Hematopoietic multipotent progenitor cell treated with erythropoietin and hydrocortisone succinate and interleukin-3 and kit ligand, for 17 days (in vitro differentiated cells): ENCODE measurements around the gene SIGLEC11.
"Not testable (repeated sequence)": the region's sequence is repeated elsewhere in the genome, so short reads cannot be mapped to it uniquely, and the experiment has no call there.

Experiments used
- DNase-seq: peaks from one replicate; pipeline ENCODE4 v3.0.0-alpha.2; 2015; ENCODE audit warnings: low spot score

SIGLEC11 gene

DNA sequence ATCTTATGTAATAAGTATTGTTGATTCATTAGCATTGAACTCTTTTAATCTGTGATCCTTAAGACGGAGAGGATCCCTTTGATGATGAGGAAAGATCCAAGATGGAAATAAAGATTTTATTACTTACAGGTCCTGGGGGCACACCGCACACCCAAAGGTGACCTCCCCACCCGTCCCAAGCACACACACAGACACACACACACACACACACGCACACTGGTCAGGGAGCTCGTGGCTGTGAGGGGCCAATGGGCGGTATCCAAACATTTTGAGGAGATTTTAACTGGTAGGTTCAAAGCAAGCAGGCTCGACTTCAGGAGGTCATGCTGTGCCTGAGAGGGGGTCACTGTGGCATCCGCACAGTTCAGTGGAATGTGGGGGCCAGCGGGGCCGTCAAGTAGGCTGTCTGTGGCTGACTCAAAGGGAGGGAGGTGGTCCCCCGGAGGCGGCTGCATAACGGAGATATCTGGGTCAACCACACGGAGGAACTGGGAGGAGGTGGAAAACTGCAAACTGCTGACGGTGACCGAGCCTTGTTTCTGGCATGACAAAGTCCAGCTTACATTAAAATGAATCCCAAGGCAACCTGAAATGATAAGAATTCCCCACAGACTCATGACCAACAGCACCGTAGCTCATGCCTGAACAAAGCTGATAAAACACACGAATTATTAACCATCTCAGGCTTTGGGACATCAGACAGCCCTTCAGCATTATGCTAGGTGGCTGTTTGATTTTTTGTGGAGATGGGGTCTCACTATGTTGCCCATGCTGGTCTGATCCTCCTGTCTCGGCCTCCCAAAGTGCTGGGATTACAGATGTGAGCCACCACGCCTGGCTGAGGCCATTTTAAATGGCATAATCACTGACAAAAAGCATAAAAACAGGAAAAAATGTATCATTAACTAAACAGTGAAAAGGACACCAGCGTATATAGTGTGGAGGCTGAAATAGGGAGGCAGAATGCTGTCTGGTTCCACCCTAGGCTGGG, 20.9 kb upstream of the SIGLEC11 start:
- DNase-seq: no peak

DNA sequence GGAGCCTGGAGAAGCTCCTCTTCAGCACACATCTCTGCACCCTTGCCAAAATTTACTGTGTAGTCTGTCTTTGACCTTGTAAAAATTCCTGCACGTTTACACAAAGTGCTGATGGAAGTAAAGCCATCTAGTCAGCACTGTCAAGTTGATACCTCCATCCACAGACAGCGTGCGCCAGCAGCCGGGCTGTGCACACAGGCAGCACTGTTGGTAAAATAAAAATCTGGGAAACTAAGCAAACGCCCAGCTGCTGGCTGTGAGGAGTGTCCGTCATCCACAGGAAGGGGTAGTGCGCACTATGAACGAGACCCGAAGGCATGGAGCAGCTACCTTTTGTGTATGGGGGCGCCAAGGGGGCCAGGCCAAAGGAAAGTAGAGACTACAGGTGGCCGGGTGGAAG, 17.4 kb upstream of the SIGLEC11 start:
- no peak for DNase-seq

GRCh38 chr19:49977881-49978280, 16.9 kb upstream of the SIGLEC11 start:
- no peak for DNase-seq

DNA sequence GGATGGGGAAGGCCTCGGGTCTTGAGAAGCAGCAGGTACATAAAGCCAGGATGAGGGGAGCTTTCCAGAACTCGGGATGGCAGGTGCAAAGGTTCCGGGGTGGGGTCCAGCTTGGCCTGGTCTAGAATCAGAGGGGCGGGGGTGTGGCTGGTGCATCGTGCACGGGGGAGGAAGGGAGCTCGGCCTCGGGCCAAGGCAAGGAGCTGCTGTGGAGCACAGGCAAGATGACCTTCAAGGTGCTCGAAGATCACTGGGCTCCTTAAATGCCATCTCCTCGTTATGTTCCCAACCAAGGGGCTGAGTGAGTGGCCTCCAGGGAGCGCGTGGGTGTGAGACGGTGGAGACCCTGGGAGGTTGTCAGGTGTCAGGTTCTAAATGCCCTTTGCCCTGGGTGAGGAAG, 16.1 kb upstream of the SIGLEC11 start:
- DNase-seq: no peak

DNA sequence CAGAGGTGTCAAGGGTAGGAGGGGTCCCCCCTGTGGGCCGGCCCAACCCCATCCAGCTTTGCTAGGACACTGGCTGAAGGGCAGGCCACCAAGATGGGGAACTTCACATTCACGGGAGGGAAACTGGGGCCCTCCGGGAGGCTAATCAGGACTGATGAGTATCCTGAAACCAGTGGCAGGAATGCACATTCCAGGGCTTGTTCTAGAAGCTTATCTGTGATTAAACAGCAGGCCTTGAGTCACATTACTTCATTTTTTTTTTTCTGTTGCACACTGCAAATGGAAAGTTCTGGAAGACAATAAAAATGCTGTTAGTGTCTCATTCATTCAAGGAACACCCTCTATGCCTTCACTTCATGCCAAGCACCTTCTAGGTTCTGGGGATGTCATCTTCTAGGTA, 15.5 kb upstream of the SIGLEC11 start:
- DNase-seq: no peak

DNA sequence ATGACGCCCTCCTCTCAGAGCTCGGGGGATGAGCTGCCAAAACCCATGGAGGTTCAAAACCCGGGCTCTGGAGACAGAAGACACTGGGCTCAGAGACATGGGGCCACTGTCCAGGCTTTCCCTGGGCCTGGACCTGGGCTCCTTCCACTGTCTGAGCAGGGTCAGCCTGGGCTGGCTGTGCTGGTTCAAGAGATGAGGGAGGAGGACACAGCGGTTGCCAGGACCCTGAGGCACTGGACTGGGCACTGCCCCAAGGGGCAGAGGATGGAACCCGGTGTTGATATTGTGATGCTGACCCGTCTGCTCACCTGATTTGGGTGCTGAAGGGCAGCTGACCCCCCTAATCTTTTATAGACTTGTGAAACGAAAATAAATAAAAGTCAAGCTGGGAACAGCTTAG, 14.1 kb upstream of the SIGLEC11 start:
- DNase-seq: no peak

GRCh38 chr19:49973987-49974386, 13.0 kb upstream of the SIGLEC11 start:
- DNase-seq: no peak

DNA sequence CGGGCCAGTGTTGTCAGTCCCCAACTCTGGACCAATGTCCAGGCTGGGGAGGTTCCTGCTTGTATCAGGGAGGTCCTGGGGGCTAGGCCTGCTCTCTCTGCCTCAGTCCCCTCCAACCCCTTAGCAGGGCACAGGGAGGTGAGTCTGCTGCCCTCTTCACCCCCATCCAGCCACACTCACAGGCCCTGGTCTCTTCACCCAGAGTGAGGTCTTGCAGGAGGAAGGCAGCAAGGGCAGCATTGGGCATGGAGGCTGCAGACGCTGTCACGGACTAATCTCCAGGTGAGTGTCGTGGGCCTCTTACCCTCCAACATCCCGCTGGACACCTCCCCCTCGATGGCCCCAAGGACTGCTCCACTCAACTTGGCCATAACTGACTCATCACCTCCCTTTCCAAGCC, 11.9 kb upstream of the SIGLEC11 start:
- no peak for DNase-seq

DNA sequence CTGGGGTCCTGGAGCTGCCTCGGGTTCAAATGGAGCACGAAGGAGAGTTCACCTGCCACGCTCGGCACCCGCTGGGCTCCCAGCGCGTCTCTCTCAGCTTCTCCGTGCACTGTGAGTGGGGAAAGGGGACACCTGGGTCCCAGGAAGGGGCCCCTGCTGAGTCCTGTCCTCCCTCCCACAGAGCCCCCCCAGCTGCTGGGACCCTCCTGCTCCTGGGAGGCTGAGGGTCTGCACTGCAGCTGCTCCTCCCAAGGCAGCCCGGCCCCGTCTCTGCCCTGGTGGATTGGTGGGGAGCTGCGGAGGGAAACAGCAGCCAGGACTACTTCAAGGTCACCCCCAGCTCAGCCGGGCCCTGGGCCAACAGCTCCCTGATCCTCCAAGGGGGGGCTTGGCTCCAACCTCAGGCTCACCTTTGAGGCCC, 11.0 kb upstream of the SIGLEC11 start:
- DNase-seq: no peak

DNA sequence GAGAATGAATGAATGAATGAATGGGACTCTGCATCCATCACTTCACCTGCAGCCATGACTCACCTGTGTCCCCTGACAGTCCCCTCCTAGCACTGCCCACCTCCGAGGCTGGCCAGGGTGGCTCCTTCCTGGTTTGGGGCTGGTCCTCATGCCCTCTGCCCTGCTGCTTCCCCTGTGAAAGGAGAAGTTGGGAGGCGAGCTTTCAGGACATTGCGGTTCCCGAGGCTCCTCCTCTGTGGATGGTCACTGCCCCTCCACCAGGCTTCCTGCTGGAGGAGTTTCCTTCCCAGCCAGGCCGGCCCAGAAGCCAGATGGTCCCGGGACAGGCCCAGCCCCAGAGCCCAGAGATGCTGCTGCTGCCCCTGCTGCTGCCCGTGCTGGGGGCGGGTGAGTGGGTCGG, 8.4 kb upstream of the SIGLEC11 start:
- not testable (repeated sequence) for DNase-seq

GRCh38 chr19:49968279-49968922, 7.4 kb upstream of the SIGLEC11 start:
- no peak for DNase-seq

GRCh38 chr19:49959892-49960291, 1.1 kb downstream of the SIGLEC11 start:
- DNase-seq: not testable (repeated sequence)

GRCh38 chr19:49958596-49958995, 2.4 kb downstream of the SIGLEC11 start:
- not testable (repeated sequence) for DNase-seq

DNA sequence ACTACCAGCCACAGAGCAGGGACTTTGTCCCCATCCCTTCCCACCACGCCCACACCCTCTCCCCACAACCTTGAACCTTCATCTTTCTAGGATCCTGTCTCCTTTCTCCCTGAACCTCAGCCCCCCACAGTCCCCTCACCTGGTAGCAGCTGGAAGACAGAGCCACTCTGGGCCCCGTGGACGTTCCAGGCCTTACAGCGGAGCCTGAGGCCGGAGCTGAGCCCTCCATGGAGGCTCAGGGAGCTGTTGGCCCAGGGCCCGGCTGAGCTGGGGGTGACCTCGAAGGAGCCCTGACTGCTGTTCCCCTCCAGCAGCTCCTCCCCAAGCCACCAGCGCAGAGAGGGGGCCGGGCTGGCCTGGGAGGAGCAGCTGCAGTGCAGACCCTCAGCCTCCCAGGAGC, 2.8 kb downstream of the SIGLEC11 start:
- not testable (repeated sequence) for DNase-seq

GRCh38 chr19:49957262-49957915, 3.6 kb downstream of the SIGLEC11 start:
- no peak for DNase-seq

- no peak for DNase-seq
Observed at GRCh38 chr19:49956115-49956495, 4.9 kb downstream of the SIGLEC11 start.

- no peak for DNase-seq
Observed at GRCh38 chr19:49954933-49955332, 6.0 kb downstream of the SIGLEC11 start.

DNA sequence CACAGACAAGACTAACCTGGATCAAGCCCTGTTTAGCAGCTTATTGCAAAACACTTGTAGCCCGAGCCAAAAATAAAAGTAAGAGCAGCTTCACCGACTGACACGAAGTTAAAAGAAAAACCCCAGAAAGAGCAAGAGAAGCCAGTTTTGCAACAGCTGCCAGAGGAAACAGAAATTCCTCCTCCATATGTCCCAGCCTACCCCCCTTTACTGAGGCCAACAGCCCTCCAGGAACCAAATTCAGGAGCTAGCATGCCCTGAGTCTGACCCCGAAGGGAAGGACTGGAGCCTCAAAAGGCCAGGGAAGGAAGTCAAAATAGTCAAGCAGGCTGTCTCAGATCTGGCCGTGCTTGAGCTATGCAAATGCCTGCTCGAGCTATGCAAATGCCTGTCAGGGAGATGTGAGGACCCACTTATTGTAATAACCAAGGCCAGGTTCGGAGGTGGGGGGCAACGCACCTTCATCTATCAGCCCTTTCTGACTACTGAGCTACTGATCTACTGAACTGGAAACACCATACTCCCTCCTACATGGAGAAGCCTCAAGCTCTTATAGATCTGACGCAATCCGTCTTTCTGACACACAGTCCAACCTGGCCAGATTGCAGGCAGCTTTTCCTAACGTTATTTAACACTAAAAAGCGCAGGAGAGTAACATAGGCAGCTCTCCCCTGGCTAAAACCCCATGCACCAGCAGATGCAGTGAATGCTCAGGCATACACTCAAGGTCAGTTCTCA, 6.7 kb downstream of the SIGLEC11 start:
- DNase-seq: no peak

GRCh38 chr19:49953416-49953815, 7.6 kb downstream of the SIGLEC11 start:
- no peak for DNase-seq

- DNase-seq: no peak
Observed at GRCh38 chr19:49952906-49953305, 8.1 kb downstream of the SIGLEC11 start.

GRCh38 chr19:49952479-49952836, 8.5 kb downstream of the SIGLEC11 start:
- DNase-seq: no peak

DNA sequence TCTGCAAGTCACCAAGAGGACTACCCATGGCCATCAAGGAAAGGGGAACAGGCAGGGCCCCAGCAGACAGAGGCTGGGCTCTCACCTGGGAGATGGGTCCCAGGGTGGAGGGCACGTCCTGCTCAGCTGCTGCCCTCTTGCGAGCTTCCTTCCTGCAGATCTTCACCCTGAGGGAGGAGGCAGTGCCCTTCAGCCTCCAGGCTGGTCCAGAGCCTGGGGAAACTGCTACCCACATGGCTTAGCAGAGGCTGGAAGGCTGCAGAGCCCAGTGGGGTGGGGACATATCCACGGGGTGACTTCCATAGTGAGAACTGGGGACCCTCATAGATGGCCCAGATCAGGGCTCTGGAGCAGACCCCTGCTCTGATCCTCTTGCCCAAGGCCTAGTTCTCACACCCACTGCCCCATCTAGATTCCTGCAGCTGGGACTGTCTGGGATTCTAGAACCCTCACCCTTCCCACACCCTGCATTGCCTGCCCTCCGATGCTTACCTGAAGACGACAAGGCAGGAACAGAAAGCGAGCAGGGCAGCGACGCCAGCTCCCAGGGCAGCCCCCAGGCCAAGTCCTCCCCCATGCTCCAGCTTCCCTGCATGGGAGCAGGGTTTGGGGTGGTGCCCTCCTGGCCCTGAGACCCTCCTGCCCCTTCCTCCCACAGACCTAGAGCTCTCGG, 9.0 kb downstream of the SIGLEC11 start:
- no peak for DNase-seq
